Measurements from ENCODE around the gene ADAMTS8. TPM values are rescaled to one million over a fixed set of nuclear protein-coding genes. Genes with fewer than 3 reads are reported as not detected.

Gene ADAMTS8
- total and polyA plus RNA-seq, 10 of the 15 experiments (the other 5 are each of a cell fraction or from before 2014, with no cell fraction given), result not detected

DNA sequence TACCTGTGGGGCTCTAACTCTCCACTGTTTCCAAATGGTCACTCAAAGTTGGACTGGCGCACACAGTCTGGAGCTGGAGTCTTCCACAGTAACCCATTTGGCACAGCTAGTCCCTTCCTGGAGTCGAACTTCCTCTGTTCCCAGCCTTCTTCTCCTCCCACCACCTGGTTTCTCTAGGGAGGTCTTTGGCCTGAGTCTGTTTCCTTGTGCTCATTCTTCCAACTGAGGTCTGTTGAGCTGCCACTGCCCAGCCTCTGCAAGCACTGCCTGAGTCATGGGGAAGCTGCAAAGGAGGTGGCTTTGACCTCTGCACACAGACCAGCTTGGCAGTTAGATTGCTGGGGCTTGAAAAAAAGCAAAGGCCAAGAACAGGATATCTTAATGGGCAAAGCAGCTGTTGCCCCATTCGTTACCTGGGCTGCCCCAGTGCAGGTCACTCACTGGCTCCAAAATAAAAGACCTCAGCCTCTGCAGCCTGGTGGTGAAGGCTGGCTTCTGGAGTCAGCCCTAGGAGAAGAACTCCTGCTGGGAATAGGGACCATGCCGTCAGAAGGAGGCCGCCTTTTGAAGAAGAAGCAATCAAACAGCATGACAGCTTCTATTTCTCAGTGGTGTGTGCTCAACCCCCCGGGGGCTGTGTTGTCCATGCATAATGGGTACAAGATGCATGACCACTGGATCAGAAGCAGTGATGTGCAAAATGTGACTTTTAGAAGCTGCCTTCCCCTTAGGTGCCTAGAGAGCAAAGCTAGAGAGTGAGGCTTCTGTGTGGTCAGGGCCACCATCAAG is 23.0 kb upstream of the ADAMTS8 start:
- H3K36me3 ChIP-seq (ENCODE audit: control insufficient read depth in 2 of 2, insufficient read depth in 2 of 2, low read length in 1 of 2), result no peaks in the 10 kb centered on the region
- intact Hi-C loops (cut with micrococcal nuclease; ENCODE audit: unreplicated experiment), result no loop called here
- peaks cover 8 to 18% of the 10 kb centered on the region in 2 experiments for H3K27me3 ChIP-seq (replicated peaks in 1 of 2; ENCODE audit: control insufficient read depth in 2 of 2, insufficient read depth in 2 of 2, low read length in 1 of 2)
- no peak overlapping the region for H3K27ac ChIP-seq (ENCODE audit: control insufficient read depth, insufficient read depth)
- H4K20me1 ChIP-seq (ENCODE audit: control insufficient read depth, insufficient read depth), result no peaks in the 10 kb centered on the region; the same call in 1 of the 2 replicates
- RAD21 ChIA-PET (ENCODE audit: unreplicated experiment), result interaction anchor here (0.6 to 1.3 kb wide), 2 partner anchors 9 to 180 kb away, joined by 3 read pairs; no protein-coding TSS in a partner anchor
- POLR2A ChIA-PET, result no interaction called here
- SMC1A ChIA-PET (ENCODE audit: uncharacterized antibody, unreplicated experiment), result no interaction called here
- H3K4me1 ChIP-seq (ENCODE audit: control insufficient read depth, insufficient read depth, low read length), result no peaks in the 10 kb centered on the region
- ATAC-seq (no peak), FAIRE-seq (no peak), DNase-seq (ENCODE audit: low read depth, low spot score) (no peak)
- no peak for TF ChIP-seq ZBED1 (IDR thresholded peaks at IDR 0.05; ENCODE audit: borderline replicate concordance)
- CTCF ChIA-PET, result interaction anchor here (0.6 to 1.3 kb wide), 2 partner anchors 14 to 19 kb away, joined by 4 to 5 read pairs; no protein-coding TSS in a partner anchor
- no peak overlapping the region for H3K4me2 ChIP-seq (ENCODE audit: control insufficient read depth, insufficient read depth)
- 43% methylated on average over 6 of the region's 6 CpGs for WGBS (ENCODE audit: insufficient coverage, insufficient replicate concordance, low lambda C conversion rate, missing lambda C conversion rate)
- H3K9me3 ChIP-seq (replicated peaks; ENCODE audit: control insufficient read depth, insufficient read depth, low read length), result no peaks in the 10 kb centered on the region; the same call in 2 of the 3 replicates
- in situ Hi-C loops (cut with MboI), result no loop called here
- no TSS peak for BruUV-seq (replicated peaks)
- no peaks in the 10 kb centered on the region for H3K79me2 ChIP-seq (ENCODE audit: control insufficient read depth, insufficient read depth, low read length)
- H2AFZ ChIP-seq (ENCODE audit: control insufficient read depth, low read depth, low read length), result no peak overlapping the region
- no peak overlapping the region for H3K9ac ChIP-seq (ENCODE audit: control insufficient read depth, insufficient read depth, low read length)
- H3K4me3 ChIP-seq, result no peak overlapping the region

DNA sequence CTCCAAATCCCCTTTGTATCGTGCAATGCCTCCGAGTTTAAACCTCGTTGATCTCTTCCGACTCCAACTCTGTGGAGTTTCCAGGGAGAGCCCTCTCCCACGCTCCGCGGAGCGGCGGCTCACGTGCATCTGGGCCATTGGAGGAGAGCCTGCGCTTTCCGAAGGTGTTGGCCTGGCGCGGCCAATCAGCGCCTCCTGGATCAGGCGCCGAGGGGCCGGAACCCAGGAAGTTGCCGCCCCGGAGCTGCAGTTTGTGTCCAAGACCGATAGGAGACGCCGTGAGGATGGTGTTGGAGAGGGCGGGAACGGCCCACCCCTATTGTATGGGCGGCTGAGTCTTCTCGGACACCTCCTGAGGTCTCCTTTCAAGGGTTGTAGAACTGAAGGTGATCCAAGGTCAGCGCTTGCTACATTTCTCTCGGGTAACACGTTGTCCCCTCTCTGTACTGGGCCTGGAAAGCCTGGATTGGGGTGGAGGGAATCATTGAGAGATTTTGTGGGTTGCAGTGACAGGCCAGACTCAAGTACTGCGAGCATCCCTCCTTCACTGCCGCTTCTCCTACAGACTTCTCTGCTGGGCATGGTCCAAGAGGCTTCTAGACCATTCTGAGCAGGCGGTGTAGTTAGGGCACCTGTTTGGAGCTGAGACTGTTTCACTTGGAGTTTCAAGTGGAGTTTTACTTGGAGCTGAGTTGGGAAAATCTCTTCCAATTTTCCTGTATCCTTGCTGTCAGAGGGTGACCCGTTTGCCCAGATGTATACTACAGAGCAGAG is 21.8 kb upstream of the ADAMTS8 start:
- intact Hi-C loops (cut with micrococcal nuclease; ENCODE audit: unreplicated experiment), result no loop called here
- ATAC-seq, result no peak
- TF ChIP-seq ZNF24 (IDR thresholded peaks at IDR 0.05) (no peak), ZNF207 (IDR thresholded peaks at IDR 0.05; ENCODE audit: borderline replicate concordance) (no peak), MEF2A (IDR thresholded peaks at IDR 0.05; ENCODE audit: insufficient read depth, low read depth, low read length) (no peak), SREBF1 (IDR thresholded peaks at IDR 0.05; ENCODE audit: low read length) (no peak), RUNX3 (IDR thresholded peaks at IDR 0.05; ENCODE audit: low read length) (no peak), LARP7 (IDR thresholded peaks at IDR 0.05) (no peak), NFXL1 (IDR thresholded peaks at IDR 0.05; ENCODE audit: borderline replicate concordance) (no peak), RCOR1 (conservative IDR thresholded peaks at IDR 0.05; ENCODE audit: low read depth, low read length) (no peak)
- TF ChIP-seq, protein P1, sequence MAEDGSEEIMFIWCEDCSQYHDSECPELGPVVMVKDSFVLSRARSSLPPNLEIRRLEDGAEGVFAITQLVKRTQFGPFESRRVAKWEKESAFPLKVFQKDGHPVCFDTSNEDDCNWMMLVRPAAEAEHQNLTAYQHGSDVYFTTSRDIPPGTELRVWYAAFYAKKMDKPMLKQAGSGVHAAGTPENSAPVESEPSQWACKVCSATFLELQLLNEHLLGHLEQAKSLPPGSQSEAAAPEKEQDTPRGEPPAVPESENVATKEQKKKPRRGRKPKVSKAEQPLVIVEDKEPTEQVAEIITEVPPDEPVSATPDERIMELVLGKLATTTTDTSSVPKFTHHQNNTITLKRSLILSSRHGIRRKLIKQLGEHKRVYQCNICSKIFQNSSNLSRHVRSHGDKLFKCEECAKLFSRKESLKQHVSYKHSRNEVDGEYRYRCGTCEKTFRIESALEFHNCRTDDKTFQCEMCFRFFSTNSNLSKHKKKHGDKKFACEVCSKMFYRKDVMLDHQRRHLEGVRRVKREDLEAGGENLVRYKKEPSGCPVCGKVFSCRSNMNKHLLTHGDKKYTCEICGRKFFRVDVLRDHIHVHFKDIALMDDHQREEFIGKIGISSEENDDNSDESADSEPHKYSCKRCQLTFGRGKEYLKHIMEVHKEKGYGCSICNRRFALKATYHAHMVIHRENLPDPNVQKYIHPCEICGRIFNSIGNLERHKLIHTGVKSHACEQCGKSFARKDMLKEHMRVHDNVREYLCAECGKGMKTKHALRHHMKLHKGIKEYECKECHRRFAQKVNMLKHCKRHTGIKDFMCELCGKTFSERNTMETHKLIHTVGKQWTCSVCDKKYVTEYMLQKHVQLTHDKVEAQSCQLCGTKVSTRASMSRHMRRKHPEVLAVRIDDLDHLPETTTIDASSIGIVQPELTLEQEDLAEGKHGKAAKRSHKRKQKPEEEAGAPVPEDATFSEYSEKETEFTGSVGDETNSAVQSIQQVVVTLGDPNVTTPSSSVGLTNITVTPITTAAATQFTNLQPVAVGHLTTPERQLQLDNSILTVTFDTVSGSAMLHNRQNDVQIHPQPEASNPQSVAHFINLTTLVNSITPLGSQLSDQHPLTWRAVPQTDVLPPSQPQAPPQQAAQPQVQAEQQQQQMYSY (CRISPR knock-in tag; IDR thresholded peaks at IDR 0.05), result no peak
- TF ChIP-seq, protein P2, sequence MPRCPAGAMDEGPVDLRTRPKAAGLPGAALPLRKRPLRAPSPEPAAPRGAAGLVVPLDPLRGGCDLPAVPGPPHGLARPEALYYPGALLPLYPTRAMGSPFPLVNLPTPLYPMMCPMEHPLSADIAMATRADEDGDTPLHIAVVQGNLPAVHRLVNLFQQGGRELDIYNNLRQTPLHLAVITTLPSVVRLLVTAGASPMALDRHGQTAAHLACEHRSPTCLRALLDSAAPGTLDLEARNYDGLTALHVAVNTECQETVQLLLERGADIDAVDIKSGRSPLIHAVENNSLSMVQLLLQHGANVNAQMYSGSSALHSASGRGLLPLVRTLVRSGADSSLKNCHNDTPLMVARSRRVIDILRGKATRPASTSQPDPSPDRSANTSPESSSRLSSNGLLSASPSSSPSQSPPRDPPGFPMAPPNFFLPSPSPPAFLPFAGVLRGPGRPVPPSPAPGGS (IDR thresholded peaks at IDR 0.05; ENCODE audit: borderline replicate concordance, insufficient read depth, low read depth, low read length, poor library complexity, severe bottlenecking), result no peak

More for the DNA sequence above, 21.8 kb upstream of the ADAMTS8 start:
- in situ Hi-C loops (cut with MboI), result no loop called here
- Histone ChIP-seq H4K20me1 (ENCODE audit: control insufficient read depth, insufficient read depth) (no peaks in the 10 kb centered on the region; the same call in 1 of the 2 replicates), H3K4me1 (ENCODE audit: control insufficient read depth, insufficient read depth, low read length) (no peaks in the 10 kb centered on the region), H3K4me2 (ENCODE audit: control insufficient read depth, insufficient read depth) (no peak overlapping the region), H3K27me3 (replicated peaks in 1 of 2; ENCODE audit: control insufficient read depth in 2 of 2, insufficient read depth in 2 of 2, low read length in 1 of 2) (peaks cover 6 to 18% of the 10 kb centered on the region in 2 experiments), H3K79me2 (ENCODE audit: control insufficient read depth, insufficient read depth, low read length) (no peaks in the 10 kb centered on the region), H3K27ac (ENCODE audit: control insufficient read depth, insufficient read depth) (no peak overlapping the region), H2AFZ (ENCODE audit: control insufficient read depth, low read depth, low read length) (no peak overlapping the region), H3K36me3 (ENCODE audit: control insufficient read depth in 2 of 2, insufficient read depth in 2 of 2, low read length in 1 of 2) (no peaks in the 10 kb centered on the region), H3K4me3 (no peak overlapping the region), H3K9me3 (replicated peaks; ENCODE audit: control insufficient read depth, insufficient read depth, low read length) (no peaks in the 10 kb centered on the region; the same call in 2 of the 3 replicates), H3K9ac (ENCODE audit: control insufficient read depth, insufficient read depth, low read length) (no peak overlapping the region)
- no peak for FAIRE-seq
- no peak for DNase-seq (ENCODE audit: low read depth, low spot score)
- no TSS peak for BruUV-seq (replicated peaks)
- CTCF ChIA-PET, result no interaction called here
- SMC1A ChIA-PET (ENCODE audit: uncharacterized antibody, unreplicated experiment), result no interaction called here
- POLR2A ChIA-PET, result no interaction called here
- RAD21 ChIA-PET (ENCODE audit: unreplicated experiment), result no interaction called here
- WGBS (ENCODE audit: insufficient coverage, insufficient replicate concordance, low lambda C conversion rate, missing lambda C conversion rate), result 40% methylated on average over 34 of the region's 34 CpGs
